K562 (cell line): Measurements from ENCODE around the gene CNP. TPM values are rescaled to one million over a fixed set of nuclear protein-coding genes. Genes with fewer than 3 reads are reported as not detected.

Experiments
- ATAC-seq: fragments of 200-7000 bp; cut with Tn5 transposase; 3 replicates; pipeline ENCODE4 v1.9.1; 2020; ENCODE audit warnings: moderate library complexity
- BruUV-seq: library from RNA; stranded (reverse); fragments of 400-500 nt; replicated peaks from 2 replicates; lab custom pipeline; 2021; lab: Mats Ljungman, UMichigan
- CTCF ChIA-PET: fragments of 300-600 bp; formaldehyde crosslinking; extraction: SDS; loops from one replicate; lab custom pipeline; 2021; ENCODE audit warnings: low intra/inter-chr PET ratio; lab: Yijun Ruan, JAX
- POLR2A ChIA-PET: fragments of 300-600, 350-650 bp; sonication (Branson Sonifier 250); formaldehyde crosslinking; extraction: SDS; loops from one replicate; lab custom pipeline; 2021; ENCODE audit warnings: antibody characterized with exemption, inconsistent platforms; lab: Yijun Ruan, JAX
- DNase-seq, 4 experiments: peaks; one replicate each; pipeline versions ENCODE4 v3.0.0 to v3.0.0-alpha.2; 2011 to 2018; ENCODE audit warnings: low spot score in 3 of 4, mixed read lengths in 3 of 4; ENCODE audit errors: extremely low read depth in 1 of 4
- FAIRE-seq: peaks from 2 replicates; lab custom pipeline; 2011; peaks lifted over from hg19 to GRCh38; lab: Jason Lieb, UNC
- H2AFZ ChIP-seq: 2 replicates; pipeline ENCODE4 v1.6.0; 2011; ENCODE audit warnings: low read depth, low read length, control low read depth, inconsistent platforms
- H3K27ac ChIP-seq: fragments of 200-600 bp; 3 replicates; pipeline ENCODE4 v1.8.0; 2011; ENCODE audit warnings: low read depth, mild to moderate bottlenecking, control low read depth, inconsistent platforms, low read length, moderate library complexity, mixed read lengths; ENCODE audit errors: extremely low read depth
- H3K27me3 ChIP-seq, 2 experiments: fragments of 300-600 bp in 1 of 2; 2 replicates in 1 of 2; 3 replicates in 1 of 2; pipeline versions ENCODE4 v1.6.0 to v1.8.0; 2011; ENCODE audit warnings: inconsistent platforms in 2 of 2, low read length in 2 of 2, mild to moderate bottlenecking in 1 of 2, mixed read lengths in 1 of 2, moderate library complexity in 1 of 2; ENCODE audit not compliant: control insufficient read depth in 2 of 2, insufficient read depth in 2 of 2
- H3K36me3 ChIP-seq: fragments of 300-600 bp; 3 replicates; pipeline ENCODE4 v1.8.0; 2011; ENCODE audit warnings: mild to moderate bottlenecking, low read length, inconsistent platforms; ENCODE audit not compliant: control insufficient read depth, insufficient read depth
- H3K4me1 ChIP-seq, 2 experiments: fragments of 200-600 bp in 1 of 2; replicated peaks in 1 of 2; 2 replicates in 1 of 2; 3 replicates in 1 of 2; pipeline versions ENCODE4 v1.5.1 to v1.8.0; 2011; ENCODE audit warnings: inconsistent platforms in 2 of 2, low read length in 2 of 2, mild to moderate bottlenecking in 1 of 2, mixed read lengths in 1 of 2, moderate library complexity in 1 of 2; ENCODE audit not compliant: control insufficient read depth in 2 of 2, insufficient read depth in 2 of 2
- H3K4me2 ChIP-seq: 2 replicates; pipeline ENCODE4 v1.6.1; 2011; ENCODE audit warnings: low read length, control low read depth, inconsistent platforms, mixed read lengths; ENCODE audit not compliant: insufficient read depth
- H3K4me3 ChIP-seq: fragments of 200-600 bp; sonication (generic), shearing (Covaris generic); 2 replicates; pipeline ENCODE4 v1.5.1; 2016; ENCODE audit warnings: control low read depth, inconsistent platforms
- H3K79me2 ChIP-seq: fragments of 200-600 bp; 3 replicates; pipeline ENCODE4 v1.8.0; 2011; ENCODE audit warnings: low read length, inconsistent platforms; ENCODE audit not compliant: control insufficient read depth, insufficient read depth
- H3K9ac ChIP-seq, 2 experiments: 2 replicates each; pipeline versions ENCODE4 v1.6.0 to v1.6.1; 2011; ENCODE audit warnings: low read depth in 2 of 2, low read length in 2 of 2, control low read depth in 1 of 2, inconsistent platforms in 1 of 2, mild to moderate bottlenecking in 1 of 2, mixed read lengths in 1 of 2; ENCODE audit not compliant: insufficient read depth in 1 of 2
- H3K9me1 ChIP-seq: one replicate; pipeline ENCODE4 v1.6.0; 2011; ENCODE audit warnings: inconsistent platforms, mild to moderate bottlenecking, low read length, moderate library complexity; ENCODE audit not compliant: control insufficient read depth, insufficient read depth
- H3K9me3 ChIP-seq: replicated peaks from 2 replicates; pipeline ENCODE4 v1.5.1; 2011; ENCODE audit warnings: low read depth, low read length, inconsistent platforms; ENCODE audit not compliant: control insufficient read depth, insufficient read depth
- H4K20me1 ChIP-seq: replicated peaks from 2 replicates; pipeline ENCODE4 v1.6.1; 2011; ENCODE audit warnings: low read length, inconsistent platforms, mixed read lengths; ENCODE audit not compliant: control insufficient read depth, insufficient read depth
- BHLHE40 ChIP-seq: IDR thresholded peaks from 2 replicates; pipeline ENCODE4 v1.6.1; 2011; ENCODE audit warnings: low read length, improper control_type of control experiment
- CBFA2T3 ChIP-seq: fragments of 450-650 bp; IDR thresholded peaks from 2 replicates; pipeline ENCODE4 v1.6.1; 2017
- GATA2 ChIP-seq: sonication (generic); formaldehyde crosslinking; IDR thresholded peaks from 2 replicates; pipeline ENCODE4 v1.4.0; 2020; ENCODE audit warnings: mild to moderate bottlenecking, missing genetic modification reagents
- JUND ChIP-seq, 2 experiments: IDR thresholded peaks; 2 replicates in 1 of 2; 3 replicates in 1 of 2; pipeline ENCODE4 v1.6.1; 2011; ENCODE audit warnings: borderline replicate concordance in 2 of 2, low read depth in 2 of 2, low read length in 2 of 2, improper control_type of control experiment in 1 of 2, missing biosample characterization in 1 of 2, missing genetic modification characterization in 1 of 2, missing genetic modification reagents in 1 of 2
- KLF6 ChIP-seq: fragments of 250-450 bp; sonication (Bioruptor Pico); IDR thresholded peaks from 2 replicates; pipeline ENCODE4 v1.4.0; 2020; ENCODE audit warnings: mild to moderate bottlenecking, moderate library complexity, borderline replicate concordance
- NFIC ChIP-seq: fragments of 450-650 bp; IDR thresholded peaks from 2 replicates; pipeline ENCODE4 v1.6.1; 2017; ENCODE audit warnings: mild to moderate bottlenecking, inconsistent platforms
- SMARCE1 ChIP-seq: fragments of 450-650 bp; IDR thresholded peaks from 2 replicates; pipeline ENCODE4 v1.7.1; 2016; ENCODE audit warnings: mild to moderate bottlenecking
- ZNF165 ChIP-seq: fragments of 250-450 bp; sonication (Bioruptor Pico); IDR thresholded peaks from 2 replicates; pipeline ENCODE4 v1.4.0; 2020; ENCODE audit warnings: borderline replicate concordance
- WGBS: fragments of 100-300 bp; shearing (Covaris generic); methylation state at CpG from one replicate; pipeline ENCODE4 v1.1.6; 2016; ENCODE audit warnings: low coverage, mixed read lengths; ENCODE audit not compliant: insufficient coverage; ENCODE audit errors: missing lambda C conversion rate; 5-methylcytosine and 5-hydroxymethylcytosine counted together
- in situ Hi-C: fragments of 300-500 bp; cut with MboI; formaldehyde crosslinking; loops from 4 replicates; pipeline ENCODE4 v1.15.0; 2018; ENCODE audit warnings: inconsistent platforms, mixed read lengths
- intact Hi-C: fragments of 100-400 bp; cut with micrococcal nuclease; formaldehyde crosslinking; loops from 2 replicates; pipeline ENCODE4 v1.14.2; 2022
- polyA plus RNA-seq, 8 experiments: library from polyadenylated mRNA; depleted of rRNA in 4 of 8; stranded (reverse) in 5 of 8; unstranded in 3 of 8; fragments of >200 nt; fragmentation: Nextera tagmentation in 2 of 8; fragmentation: Illumina TruSeq in 1 of 8; extraction: Ambion mirVana in 2 of 8; extraction: Trizol in 1 of 8; gene quantifications; 2 replicates each; pipeline versions ENCODE4 v1.2.1 to v1.2.3, GENCODE V29; 2011 to 2014; ENCODE audit warnings: inconsistent platforms in 1 of 8, missing spikeins in 1 of 8
- total RNA-seq, 7 experiments: library from RNA; depleted of rRNA in 6 of 7; stranded (reverse); fragments of >200 nt in 6 of 7; fragmentation: Illumina TruSeq in 2 of 7; extraction: Trizol in 2 of 7; gene quantifications; 2 replicates each; pipeline versions ENCODE4 v1.2.1 to v1.2.3, GENCODE V29; 2011 to 2021; ENCODE audit warnings: low replicate concordance in 1 of 7
- TF ChIP-seq, protein P1 (sequence below), 2 experiments: IDR thresholded peaks; 2 replicates each; pipeline ENCODE4 v1.6.1; 2012; ENCODE audit warnings: improper control_type of control experiment in 2 of 2, low read depth in 2 of 2, low read length in 2 of 2, borderline replicate concordance in 1 of 2
- TF ChIP-seq, protein P2 (sequence below): fragments of 450-650 bp; IDR thresholded peaks from 2 replicates; pipeline ENCODE4 v1.6.1; 2018; ENCODE audit not compliant: partially characterized antibody

CNP gene
- total and polyA plus RNA-seq, 9 of the 15 experiments (the other 6 are each of a cell fraction or from before 2014, with no cell fraction given), result 1.7 to 52.0 (median 29.1) TPM

DNA sequence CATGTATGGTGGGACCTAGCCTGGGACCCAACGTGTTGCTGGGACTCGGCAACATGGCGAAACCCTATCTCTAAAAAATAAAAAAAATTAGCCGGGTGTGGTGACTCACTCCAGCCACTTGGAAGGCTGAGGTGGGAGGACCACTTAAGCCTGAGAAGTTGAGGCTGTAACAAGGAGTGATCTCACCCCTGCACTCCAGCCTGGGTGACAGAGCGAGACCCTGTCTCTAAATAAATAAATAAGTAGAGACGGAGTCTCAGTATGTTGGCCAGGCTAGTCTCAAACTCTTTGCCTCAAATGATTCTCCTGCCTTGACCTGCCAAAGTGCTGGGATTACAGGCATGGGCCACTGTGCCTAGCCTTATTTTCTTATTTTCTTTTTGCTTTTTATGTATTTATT is 10.1 kb upstream of the CNP start (continued):
- TF ChIP-seq JUND (IDR thresholded peaks at IDR 0.05; ENCODE audit: borderline replicate concordance, low read depth, low read length) (peak; percentile 61; the same call in 1 of the 2 replicates), JUND (tag; IDR thresholded peaks at IDR 0.05; ENCODE audit: borderline replicate concordance, low read depth, low read length) (no peak), SMARCE1 (peak; percentile 20; the same call in 1 of the 2 replicates)

DNA sequence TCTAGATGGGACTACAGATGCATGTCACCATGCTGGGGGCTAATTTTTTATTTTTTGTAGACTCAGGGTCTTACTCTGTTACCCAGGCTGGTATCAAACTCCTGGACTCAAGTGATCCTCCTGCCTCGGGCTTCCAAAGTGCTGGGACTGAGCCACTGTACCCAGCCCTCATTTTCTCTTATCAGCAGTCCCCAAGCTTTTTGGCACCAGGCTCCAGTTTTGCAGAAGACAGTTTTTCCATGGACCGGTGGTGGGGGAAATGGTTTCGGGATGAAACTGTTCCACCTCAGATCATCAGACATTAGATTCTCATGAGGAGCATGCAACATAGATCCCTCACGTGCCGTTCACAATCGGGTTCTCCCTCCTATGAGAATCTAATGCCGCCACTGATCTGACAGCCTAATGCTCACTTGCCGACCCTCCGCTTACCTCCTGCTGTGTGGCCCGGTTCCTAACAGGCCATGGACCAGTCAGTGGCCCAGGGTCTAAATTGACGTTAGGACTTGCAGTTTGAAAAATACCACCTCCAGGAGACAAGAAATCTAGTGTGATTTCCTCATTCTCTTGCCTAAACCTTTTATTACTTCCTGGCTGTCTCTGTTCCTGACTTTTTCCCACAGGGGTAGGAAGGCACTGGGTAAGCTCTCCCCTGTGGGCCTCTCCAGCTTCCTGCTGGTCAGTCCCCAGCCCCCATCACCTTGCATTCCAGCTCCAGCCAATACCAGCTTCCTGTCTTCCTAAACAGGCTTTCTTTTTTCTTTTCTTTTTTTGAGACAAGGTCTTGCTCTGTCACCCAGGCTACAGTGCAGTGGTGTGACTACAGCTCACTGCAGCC is 9.3 kb upstream of the CNP start:
- no peaks in the 10 kb centered on the region for H4K20me1 ChIP-seq
- H3K36me3 ChIP-seq, result no peaks in the 10 kb centered on the region
- H3K27me3 ChIP-seq, result no peaks in the 10 kb centered on the region
- H3K9me1 ChIP-seq, result peaks cover 3% of the 10 kb centered on the region
- DNase-seq, result peak in 1 of 4 experiments; percentile 47
- peak overlapping the region; percentile 15; the same call in 1 of the 3 replicates for H3K27ac ChIP-seq
- BruUV-seq, result no TSS peak
- peaks cover 23 to 26% of the 10 kb centered on the region in 2 experiments for H3K4me1 ChIP-seq
- H3K9ac ChIP-seq, result peak overlapping the region in 1 of 2 experiments; percentile 77; a peak in 1 of 4 replicates
- peak overlapping the region; percentile 48 for H2AFZ ChIP-seq
- ATAC-seq, result peak; percentile 13; the same call in 1 of the 3 replicates
- no peak overlapping the region for H3K4me3 ChIP-seq
- no peaks in the 10 kb centered on the region for H3K79me2 ChIP-seq
- intact Hi-C loops (loop anchor here (5.0 kb wide), 1 partner anchor 40 kb away; the partner anchor contains the start of gene ACLY), in situ Hi-C loops (loop anchor here (5.0 kb wide), 1 partner anchor 220 kb away; no protein-coding TSS in a partner anchor)
- peak; percentile 82 for FAIRE-seq
- CTCF ChIA-PET, result no interaction called here
- TF ChIP-seq, protein P1, sequence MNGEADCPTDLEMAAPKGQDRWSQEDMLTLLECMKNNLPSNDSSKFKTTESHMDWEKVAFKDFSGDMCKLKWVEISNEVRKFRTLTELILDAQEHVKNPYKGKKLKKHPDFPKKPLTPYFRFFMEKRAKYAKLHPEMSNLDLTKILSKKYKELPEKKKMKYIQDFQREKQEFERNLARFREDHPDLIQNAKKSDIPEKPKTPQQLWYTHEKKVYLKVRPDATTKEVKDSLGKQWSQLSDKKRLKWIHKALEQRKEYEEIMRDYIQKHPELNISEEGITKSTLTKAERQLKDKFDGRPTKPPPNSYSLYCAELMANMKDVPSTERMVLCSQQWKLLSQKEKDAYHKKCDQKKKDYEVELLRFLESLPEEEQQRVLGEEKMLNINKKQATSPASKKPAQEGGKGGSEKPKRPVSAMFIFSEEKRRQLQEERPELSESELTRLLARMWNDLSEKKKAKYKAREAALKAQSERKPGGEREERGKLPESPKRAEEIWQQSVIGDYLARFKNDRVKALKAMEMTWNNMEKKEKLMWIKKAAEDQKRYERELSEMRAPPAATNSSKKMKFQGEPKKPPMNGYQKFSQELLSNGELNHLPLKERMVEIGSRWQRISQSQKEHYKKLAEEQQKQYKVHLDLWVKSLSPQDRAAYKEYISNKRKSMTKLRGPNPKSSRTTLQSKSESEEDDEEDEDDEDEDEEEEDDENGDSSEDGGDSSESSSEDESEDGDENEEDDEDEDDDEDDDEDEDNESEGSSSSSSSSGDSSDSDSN (IDR thresholded peaks at IDR 0.05; ENCODE audit: borderline replicate concordance in 1 of 2, low read depth in 2 of 2, low read length in 2 of 2), result 0 out of 4 replicates have a peak, but pooled peaks of 1 of the 2 experiments have one; percentile 27
- TF ChIP-seq, protein P2, sequence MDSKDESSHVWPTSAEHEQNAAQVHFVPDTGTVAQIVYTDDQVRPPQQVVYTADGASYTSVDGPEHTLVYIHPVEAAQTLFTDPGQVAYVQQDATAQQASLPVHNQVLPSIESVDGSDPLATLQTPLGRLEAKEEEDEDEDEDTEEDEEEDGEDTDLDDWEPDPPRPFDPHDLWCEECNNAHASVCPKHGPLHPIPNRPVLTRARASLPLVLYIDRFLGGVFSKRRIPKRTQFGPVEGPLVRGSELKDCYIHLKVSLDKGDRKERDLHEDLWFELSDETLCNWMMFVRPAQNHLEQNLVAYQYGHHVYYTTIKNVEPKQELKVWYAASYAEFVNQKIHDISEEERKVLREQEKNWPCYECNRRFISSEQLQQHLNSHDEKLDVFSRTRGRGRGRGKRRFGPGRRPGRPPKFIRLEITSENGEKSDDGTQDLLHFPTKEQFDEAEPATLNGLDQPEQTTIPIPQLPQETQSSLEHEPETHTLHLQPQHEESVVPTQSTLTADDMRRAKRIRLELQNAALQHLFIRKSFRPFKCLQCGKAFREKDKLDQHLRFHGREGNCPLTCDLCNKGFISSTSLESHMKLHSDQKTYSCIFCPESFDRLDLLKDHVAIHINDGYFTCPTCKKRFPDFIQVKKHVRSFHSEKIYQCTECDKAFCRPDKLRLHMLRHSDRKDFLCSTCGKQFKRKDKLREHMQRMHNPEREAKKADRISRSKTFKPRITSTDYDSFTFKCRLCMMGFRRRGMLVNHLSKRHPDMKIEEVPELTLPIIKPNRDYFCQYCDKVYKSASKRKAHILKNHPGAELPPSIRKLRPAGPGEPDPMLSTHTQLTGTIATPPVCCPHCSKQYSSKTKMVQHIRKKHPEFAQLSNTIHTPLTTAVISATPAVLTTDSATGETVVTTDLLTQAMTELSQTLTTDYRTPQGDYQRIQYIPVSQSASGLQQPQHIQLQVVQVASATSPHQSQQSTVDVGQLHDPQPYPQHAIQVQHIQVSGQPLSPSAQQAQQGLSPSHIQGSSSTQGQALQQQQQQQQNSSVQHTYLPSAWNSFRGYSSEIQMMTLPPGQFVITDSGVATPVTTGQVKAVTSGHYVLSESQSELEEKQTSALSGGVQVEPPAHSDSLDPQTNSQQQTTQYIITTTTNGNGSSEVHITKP, result peak; percentile 25
- no peak for TF ChIP-seq KLF6
- TF ChIP-seq GATA2 (CRISPR knock-in tag), result 0 out of 2 replicates have a peak, but pooled peaks have one; percentile 16
- TF ChIP-seq ZNF165 (CRISPR knock-in tag), result no peak
- TF ChIP-seq BHLHE40, result peak; percentile 47; the same call in 1 of the 2 replicates
- TF ChIP-seq NFIC, result peak; percentile 53
- 0 out of 2 replicates have a peak, but pooled peaks have one; percentile 29 for TF ChIP-seq CBFA2T3
- POLR2A ChIA-PET, result interaction anchor here (0.6 to 1.7 kb wide), 6 partner anchors 11 to 268 kb away, joined by 3 to 9 read pairs (median 4); partner anchors contain the start of gene EIF1
- H3K9me3 ChIP-seq, result no peaks in the 10 kb centered on the region
- WGBS, result 24% methylated on average over 11 of the region's 11 CpGs
- H3K4me2 ChIP-seq, result no peak overlapping the region
